Kidney epithelial cell (primary cell): Measurements from ENCODE around the gene SYNGR3. TPM values are rescaled to one million over a fixed set of nuclear protein-coding genes. Genes with fewer than 3 reads are reported as not detected.

Source experiments
- DNase-seq: peaks from one replicate; pipeline ENCODE4 v3.0.0-alpha.2; 2010; ENCODE audit warnings: low read depth
- H3K27me3 ChIP-seq: 2 replicates; pipeline ENCODE4 v1.6.0; 2011; ENCODE audit warnings: low read length; ENCODE audit not compliant: control insufficient read depth, insufficient read depth
- H3K36me3 ChIP-seq: 2 replicates; pipeline ENCODE4 v1.5.1; 2011; ENCODE audit warnings: low read length; ENCODE audit not compliant: control insufficient read depth, insufficient read depth
- H3K4me3 ChIP-seq: 2 replicates; pipeline ENCODE4 v1.5.1; 2011; ENCODE audit warnings: low read depth, mild to moderate bottlenecking, control low read depth, low read length
- CTCF ChIP-seq: IDR thresholded peaks from 2 replicates; pipeline ENCODE4 v1.5.1; 2011; ENCODE audit warnings: mild to moderate bottlenecking, moderate library complexity, low read length, control low read depth, inconsistent platforms; ENCODE audit not compliant: insufficient read depth, poor library complexity, severe bottlenecking
- total RNA-seq: library from RNA; depleted of rRNA; stranded (reverse); fragments of >200 nt; gene quantifications from 2 replicates; pipeline ENCODE4 v1.2.3, GENCODE V29; 2015

Gene SYNGR3
- total RNA-seq, 1 donor from 2014 or later = 11.3 TPM

- Histone ChIP-seq H3K36me3 (peaks cover 2% of the 10 kb centered on the region), H3K27me3 (peaks cover 29% of the 10 kb centered on the region), H3K4me3 (no peak overlapping the region)
- TF ChIP-seq CTCF = no peak
- no peak for DNase-seq
Observed at GRCh38 chr16:1991135-1991551, 1.4 kb downstream of the SYNGR3 start.

GRCh38 chr16:1991588-1991947, 1.8 kb downstream of the SYNGR3 start:
- H3K4me3 ChIP-seq = peak overlapping the region; percentile 33
- peaks cover 29% of the 10 kb centered on the region for H3K27me3 ChIP-seq
- no peaks in the 10 kb centered on the region for H3K36me3 ChIP-seq
- no peak for TF ChIP-seq CTCF
- DNase-seq = no peak

GRCh38 chr16:1991948-1992703, 2.4 kb downstream of the SYNGR3 start:
- H3K27me3 ChIP-seq = peaks cover 29% of the 10 kb centered on the region
- no peak for TF ChIP-seq CTCF
- no peaks in the 10 kb centered on the region for H3K36me3 ChIP-seq
- peak overlapping the region; percentile 33 for H3K4me3 ChIP-seq
- peak; percentile 42 for DNase-seq

GRCh38 chr16:1992704-1993317, 3.0 kb downstream of the SYNGR3 start:
- Histone ChIP-seq H3K4me3 (no peak overlapping the region), H3K27me3 (peaks cover 29% of the 10 kb centered on the region), H3K36me3 (no peaks in the 10 kb centered on the region)
- no peak for TF ChIP-seq CTCF
- no peak for DNase-seq

GRCh38 chr16:1993731-1994131, 4.0 kb downstream of the SYNGR3 start:
- no peaks in the 10 kb centered on the region for H3K36me3 ChIP-seq
- no peak for TF ChIP-seq CTCF
- DNase-seq = peak; percentile 51
- no peak overlapping the region for H3K4me3 ChIP-seq
- H3K27me3 ChIP-seq = peaks cover 25% of the 10 kb centered on the region
